ENCODE measurements around the gene MGAT4B.

MGAT4B gene

GRCh38 chr5:179805529-179806249 is 977 bp downstream of the MGAT4B start:
- no peak for DNase-seq

DNA sequence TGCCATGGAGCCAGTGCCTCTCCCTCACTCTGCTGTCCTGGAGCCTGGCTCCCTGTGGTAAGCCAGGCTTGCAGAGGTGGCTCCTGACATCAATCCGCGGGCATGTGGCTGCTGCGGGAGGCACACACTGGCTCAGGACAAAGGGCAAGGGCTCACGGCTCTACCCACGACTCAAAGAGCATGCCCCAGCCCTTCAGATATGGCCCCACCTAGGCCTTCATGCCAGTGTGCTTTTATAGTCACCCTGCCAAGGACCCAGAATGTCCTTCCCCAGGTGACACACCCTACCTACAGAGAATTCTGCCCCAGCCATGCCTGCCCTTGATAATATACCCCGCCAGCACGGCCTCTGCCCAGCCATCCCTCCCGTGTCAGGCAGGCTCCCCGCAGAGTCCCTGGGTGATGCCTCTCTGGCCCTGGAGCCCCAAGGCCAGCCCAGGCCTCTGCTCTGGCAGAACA is 1.6 kb downstream of the MGAT4B start:
- DNase-seq: no peak

DNA sequence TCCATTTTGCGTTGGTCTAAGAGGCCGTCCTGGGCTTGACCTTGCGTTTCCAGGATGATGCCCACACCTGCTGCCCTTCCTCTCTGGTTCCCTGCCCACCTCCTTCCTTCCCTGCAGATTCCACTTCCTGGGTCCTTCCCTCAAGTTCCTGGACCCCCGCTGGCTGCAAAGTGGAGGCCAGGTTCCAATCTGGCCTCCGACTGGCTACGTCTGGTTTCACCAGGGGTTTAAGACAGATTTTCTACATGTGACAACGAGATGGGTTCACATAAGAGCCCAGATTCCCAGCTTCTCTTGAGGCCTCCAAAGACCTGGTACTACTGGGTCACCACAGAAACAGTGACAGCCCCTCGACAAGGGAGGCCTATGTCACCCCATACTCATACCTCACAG is 2.1 kb downstream of the MGAT4B start:
- DNase-seq: no peak

DNA sequence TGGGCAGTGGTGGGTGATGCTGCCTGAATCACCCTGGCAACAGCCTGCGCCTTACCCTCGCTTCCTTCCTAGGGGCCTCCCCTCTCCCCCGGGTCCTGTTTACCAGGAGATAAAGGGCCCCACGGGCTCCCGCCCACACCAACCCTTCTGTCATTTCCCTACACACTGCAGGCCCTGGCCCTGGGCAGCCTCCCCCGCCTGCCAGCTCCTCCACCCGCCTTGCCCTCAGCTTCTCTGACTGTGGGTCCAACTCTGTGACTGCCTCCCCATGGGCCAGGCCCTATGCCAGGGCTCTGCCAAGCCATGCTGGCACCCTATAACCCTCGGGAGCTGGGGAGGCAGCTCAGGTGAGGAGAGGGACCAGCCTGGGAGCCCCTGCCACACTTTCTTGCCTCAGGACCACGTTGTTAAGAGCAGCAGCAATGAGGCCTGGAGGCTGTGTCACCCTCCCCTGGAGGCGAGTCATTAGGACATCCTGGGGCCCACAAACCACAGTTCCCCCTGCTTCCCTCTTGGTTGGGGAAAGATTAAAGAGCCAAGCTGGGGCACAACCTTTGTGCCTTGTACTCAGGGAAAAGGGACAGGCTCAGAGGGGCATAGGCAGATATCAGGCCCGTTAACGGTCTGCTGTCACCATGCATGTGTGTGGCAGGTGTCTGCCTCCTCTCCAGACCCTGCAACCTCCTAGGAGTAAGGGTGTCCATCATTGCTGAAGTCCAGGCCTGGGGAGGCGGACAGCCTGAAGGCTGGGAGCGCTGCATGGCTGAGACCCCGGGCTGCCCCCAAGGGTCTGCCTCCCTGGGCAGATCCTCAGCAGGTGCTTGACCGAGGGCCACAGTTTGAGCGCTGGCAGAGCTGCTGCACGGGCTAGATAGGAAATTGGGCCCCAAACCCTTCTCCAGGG is 2.8 kb downstream of the MGAT4B start:
- peak in 1 of 2 donors; percentile 58 for DNase-seq

DNA sequence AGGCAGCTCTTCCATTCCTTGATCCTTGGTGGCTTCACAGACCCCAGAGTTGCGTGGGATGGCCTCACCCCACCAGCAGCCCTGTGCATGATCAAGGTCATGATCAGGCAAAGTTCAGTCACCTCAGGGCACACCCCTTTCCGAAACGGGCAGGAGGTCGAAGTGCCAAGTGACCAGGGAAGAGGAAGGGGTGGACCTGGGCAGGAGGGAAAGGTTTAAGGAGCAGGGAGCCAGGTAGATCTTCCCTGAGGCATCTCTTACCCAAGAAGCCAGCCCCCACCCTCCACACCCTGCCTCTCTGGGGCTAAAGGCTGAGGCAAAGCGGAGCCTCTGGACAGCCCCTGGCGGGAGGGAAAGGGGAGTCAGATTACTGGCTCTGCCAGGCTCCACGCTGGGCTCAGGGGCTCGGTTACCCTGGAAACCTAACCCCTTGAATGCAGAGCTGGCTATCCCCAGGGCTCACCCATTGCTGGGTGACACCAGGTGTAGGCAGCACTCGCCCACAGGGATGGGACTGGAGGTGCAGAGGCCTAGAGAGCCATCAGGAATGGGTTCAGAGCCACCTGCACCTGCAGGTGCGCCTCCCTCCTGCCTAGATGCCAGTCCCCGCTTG is 3.6 kb downstream of the MGAT4B start:
- no peak for DNase-seq

DNA sequence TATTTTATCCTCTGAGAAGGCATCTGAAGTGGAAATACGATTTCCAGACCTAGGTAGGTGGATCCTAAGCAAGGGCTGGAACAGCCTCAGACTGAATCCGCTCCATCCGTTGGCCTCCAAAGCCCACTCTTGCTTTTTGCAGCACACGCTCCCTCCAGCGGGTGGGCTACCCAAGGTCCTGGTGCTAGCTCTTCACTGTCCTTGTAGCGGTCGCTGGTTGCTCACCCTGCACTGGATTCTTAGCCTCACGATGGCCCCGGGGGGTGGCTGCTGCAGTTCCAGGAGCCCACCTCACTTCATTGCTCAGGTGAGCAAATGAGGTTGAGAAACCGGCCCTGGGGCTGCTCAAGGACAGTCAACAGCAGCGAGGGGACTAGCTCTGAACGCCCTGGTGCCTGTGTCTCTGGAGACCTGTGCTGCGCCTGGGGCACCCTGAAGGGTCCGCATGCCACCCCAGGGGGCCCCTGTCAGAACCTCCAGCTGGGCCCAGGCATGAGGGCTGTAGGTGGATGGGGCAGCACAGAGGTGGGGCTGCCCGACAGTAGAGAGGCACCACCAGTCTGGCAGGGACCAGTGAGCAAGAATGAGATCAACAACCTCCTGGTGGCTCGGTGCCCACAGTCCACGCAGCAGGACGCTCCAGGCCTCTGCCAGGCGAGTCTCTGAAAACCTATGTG is 4.3 kb downstream of the MGAT4B start:
- DNase-seq: no peak

GRCh38 chr5:179801304-179802206 is 5.1 kb downstream of the MGAT4B start:
- peak; percentile 83 to 88 for DNase-seq

DNA sequence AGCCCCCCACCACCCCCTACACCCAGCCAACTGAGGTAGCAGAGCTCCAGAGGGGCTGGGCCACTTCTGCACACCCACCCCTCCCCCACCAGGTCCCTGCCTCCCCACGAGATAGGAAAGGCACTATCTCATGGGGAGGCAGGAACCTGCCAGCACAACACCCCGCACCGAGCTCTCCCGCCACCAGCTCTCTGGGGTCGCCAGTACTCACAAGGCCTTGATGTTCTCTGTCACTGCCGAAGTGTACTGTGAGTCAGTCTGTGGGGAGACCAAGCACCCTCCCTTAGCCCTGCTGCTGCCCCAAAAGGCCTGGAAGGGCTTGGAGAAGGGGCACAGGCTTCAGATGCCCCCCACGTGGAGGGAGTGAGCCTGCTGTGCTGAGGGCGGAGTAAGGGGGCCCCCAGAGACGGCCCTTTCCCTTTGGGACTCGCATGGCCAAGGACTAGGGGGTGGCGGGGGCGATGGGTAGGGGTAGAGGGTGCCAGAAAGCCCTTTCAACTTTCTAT is 5.9 kb downstream of the MGAT4B start:
- no peak for DNase-seq

GRCh38 chr5:179800071-179800695 is 6.5 kb downstream of the MGAT4B start:
- no peak for DNase-seq

- DNase-seq: no peak
These were observed 7.1 kb downstream of the MGAT4B start for GRCh38 chr5:179799644-179799973.

GRCh38 chr5:179798771-179799643 is 7.7 kb downstream of the MGAT4B start:
- no peak for DNase-seq

GRCh38 chr5:179798144-179798770 is 8.4 kb downstream of the MGAT4B start:
- DNase-seq: no peak

- DNase-seq: no peak
These were observed 8.9 kb downstream of the MGAT4B start for GRCh38 chr5:179797741-179798140.

- no peak for DNase-seq
These were observed 9.6 kb downstream of the MGAT4B start for GRCh38 chr5:179796877-179797608.

GRCh38 chr5:179795863-179796833 is 10.5 kb downstream of the MGAT4B start:
- peak; percentile 61 to 63 for DNase-seq

- no peak for DNase-seq
These were observed 11.4 kb downstream of the MGAT4B start for GRCh38 chr5:179795049-179795862.

GRCh38 chr5:179794575-179794974 is 12.1 kb downstream of the MGAT4B start:
- DNase-seq: no peak
